Calu3 (cell line): ENCODE measurements around the gene PBRM1. TPM values are rescaled to one million over a fixed set of nuclear protein-coding genes. Genes with fewer than 3 reads are reported as not detected.

Source experiments
- BruUV-seq: library from RNA; stranded (reverse); fragments of 400-500 nt; replicated peaks from 2 replicates; lab custom pipeline; 2021; lab: Mats Ljungman, UMichigan
- CTCF ChIA-PET: fragments of 300-600 bp; sonication (Branson Sonifier 250); formaldehyde crosslinking; loops from one replicate; lab custom pipeline; 2022; ENCODE audit warnings: antibody characterized with exemption; lab: Charles Lee
- DNase-seq: peaks from one replicate; pipeline ENCODE4 v3.0.0; 2022
- H3K27ac Mint-ChIP-seq: one replicate; pipeline ENCODE4 v1.8.0; 2022; ENCODE audit warnings: mixed read lengths; ENCODE audit not compliant: unreplicated experiment
- H3K27me3 Mint-ChIP-seq: one replicate; pipeline ENCODE4 v1.8.0; 2022; ENCODE audit warnings: mixed read lengths; ENCODE audit not compliant: unreplicated experiment
- H3K36me3 Mint-ChIP-seq: one replicate; pipeline ENCODE4 v1.8.0; 2022; ENCODE audit warnings: mild to moderate bottlenecking, moderate library complexity, mixed read lengths; ENCODE audit not compliant: insufficient read depth, unreplicated experiment
- H3K4me1 Mint-ChIP-seq: one replicate; pipeline ENCODE4 v1.8.0; 2022; ENCODE audit warnings: mild to moderate bottlenecking, low read depth, mixed read lengths; ENCODE audit not compliant: unreplicated experiment
- H3K4me3 Mint-ChIP-seq: one replicate; pipeline ENCODE4 v1.8.0; 2022; ENCODE audit warnings: mild to moderate bottlenecking, low read depth, moderate library complexity, mixed read lengths; ENCODE audit not compliant: unreplicated experiment
- H3K9me3 Mint-ChIP-seq: one replicate; pipeline ENCODE4 v1.8.0; 2022; ENCODE audit warnings: low read depth, mixed read lengths; ENCODE audit not compliant: unreplicated experiment
- CTCF ChIP-seq: fragments of 200-600 bp; IDR thresholded peaks from one replicate; pipeline ENCODE4 v1.8.0; 2022; ENCODE audit warnings: antibody characterized with exemption; ENCODE audit not compliant: unreplicated experiment
- intact Hi-C: fragments of 100-400 bp; cut with micrococcal nuclease; formaldehyde crosslinking; loops from one replicate; pipeline ENCODE4 v1.10.0; 2022; ENCODE audit not compliant: unreplicated experiment
- total RNA-seq: library from RNA; stranded (reverse); gene quantifications from 2 replicates; pipeline ENCODE4 v1.2.3, GENCODE V29; 2022

Gene PBRM1
- total RNA-seq, 1 experiment from 2014 or later: 54.9 TPM

- BruUV-seq: no TSS peak
- H3K36me3 Mint-ChIP-seq: no peaks in the 10 kb centered on the region
- H3K27ac Mint-ChIP-seq: no peak overlapping the region
- H3K27me3 Mint-ChIP-seq: peaks cover 11% of the 10 kb centered on the region
- H3K4me1 Mint-ChIP-seq: no peaks in the 10 kb centered on the region
- TF ChIP-seq CTCF: no peak
- CTCF ChIA-PET: no interaction called here
- no peak for DNase-seq
- intact Hi-C loops: no loop called here
- no peaks in the 10 kb centered on the region for H3K9me3 Mint-ChIP-seq
- H3K4me3 Mint-ChIP-seq: no peak overlapping the region
Measured at GRCh38 chr3:52498137-52499054, 187.3 kb downstream of the PBRM1 start.

GRCh38 chr3:52495777-52496602 is 189.7 kb downstream of the PBRM1 start:
- DNase-seq: no peak
- no peak overlapping the region for H3K4me3 Mint-ChIP-seq
- H3K36me3 Mint-ChIP-seq: peaks cover 4% of the 10 kb centered on the region
- no peaks in the 10 kb centered on the region for H3K4me1 Mint-ChIP-seq
- H3K27ac Mint-ChIP-seq: no peak overlapping the region
- peaks cover 11% of the 10 kb centered on the region for H3K27me3 Mint-ChIP-seq
- H3K9me3 Mint-ChIP-seq: no peaks in the 10 kb centered on the region
- no TSS peak for BruUV-seq
- intact Hi-C loops: no loop called here
- CTCF ChIA-PET: no interaction called here
- no peak for TF ChIP-seq CTCF

Other genes with a start within 250 kb of the PBRM1 start
- gene SEMA3G, start 240.8 kb downstream of the PBRM1 start, total RNA-seq: 0.12 and 0.33 TPM in 2 replicates
- gene TNNC1, start 231.9 kb downstream of the PBRM1 start, total RNA-seq: 25.5 and 26.5 TPM in 2 replicates
- gene NISCH, start 230.3 kb downstream of the PBRM1 start, total RNA-seq: 58.6 and 67.4 TPM in 2 replicates
- gene STAB1, start 190.6 kb downstream of the PBRM1 start, total RNA-seq: 0.26 TPM in 1 of 2 replicates, not detected in the other
- gene NT5DC2, start 152.1 kb downstream of the PBRM1 start, total RNA-seq: 100 and 146 TPM in 2 replicates
- 14.0 and 15.1 TPM in 2 replicates for gene UQCC5, start 149.3 kb downstream of the PBRM1 start, total RNA-seq
- gene GNL3, start 119 bp upstream of the PBRM1 start, total RNA-seq: 113 and 118 TPM in 2 replicates
- 36.2 and 40.3 TPM in 2 replicates for gene GLT8D1, start 19.9 kb upstream of the PBRM1 start, total RNA-seq
- gene SPCS1, start 20.2 kb upstream of the PBRM1 start, total RNA-seq: 147 and 151 TPM in 2 replicates
- gene NEK4, start 85.0 kb upstream of the PBRM1 start, total RNA-seq: 31.9 and 33.8 TPM in 2 replicates
- 0.47 and 1.0 TPM in 2 replicates for gene ITIH1, start 91.7 kb upstream of the PBRM1 start, total RNA-seq
- not detected in 2 replicates for gene ITIH3, start 108.9 kb upstream of the PBRM1 start, total RNA-seq
- 1.6 and 3.0 TPM in 2 replicates for gene ITIH4, start 144.8 kb upstream of the PBRM1 start, total RNA-seq
- gene MUSTN1, start 149.1 kb upstream of the PBRM1 start, total RNA-seq: 0.66 TPM in 1 of 2 replicates, not detected in the other
- 11.7 and 13.3 TPM in 2 replicates for gene STIMATE, start 211.6 kb upstream of the PBRM1 start, total RNA-seq